Right lobe of liver (tissue), 4 donors: ENCODE measurements around the gene LRCH1.

Source experiments
- CTCF ChIP-seq, 4 donors: fragments of 200-600 bp in 3 of 4; fragments of 450-650 bp in 1 of 4; IDR thresholded peaks; one replicate each; pipeline versions ENCODE4 v1.5.1 to v1.8.0; 2016 to 2022; ENCODE audit warnings: antibody characterized with exemption in 4 of 4, mild to moderate bottlenecking in 2 of 4
- POLR2A ChIP-seq: fragments of 450-650 bp; IDR thresholded peaks from one replicate; pipeline ENCODE4 v1.6.1; 2017; ENCODE audit warnings: antibody characterized with exemption, mild to moderate bottlenecking
- donor health status: DM: no; HTN: no; CAD: no.
- donor health status: DM: no; HTN: no; CAD: no.
- donor health status: DM: no; HTN: yes; CAD: no.

DNA sequence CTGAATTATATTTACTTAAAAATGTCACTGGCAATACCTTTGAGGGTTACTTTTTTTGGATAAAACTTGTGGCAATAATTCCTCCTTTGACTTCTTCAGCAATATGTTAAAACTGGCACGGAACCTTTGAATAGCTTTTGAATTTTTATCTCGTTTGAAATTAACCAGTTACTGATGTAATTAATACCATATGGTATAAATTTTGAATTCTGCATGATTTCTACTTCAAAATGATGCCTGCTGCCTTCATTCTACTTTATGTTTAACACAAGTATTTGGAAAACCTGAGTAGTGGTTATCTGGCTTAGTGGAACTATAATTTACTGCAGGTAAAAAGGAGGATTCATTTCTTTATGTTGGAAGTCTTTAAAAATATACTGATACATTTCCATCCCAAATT lies 85.3 kb downstream of the LRCH1 start:
- TF ChIP-seq CTCF (IDR thresholded peaks at IDR 0.05) = no peak
- no peak for TF ChIP-seq POLR2A
